Tibial artery (tissue), 4 donors: ENCODE data around the gene PARP15.

Experiments used
- DNase-seq, 2 donors: peaks; one replicate each; pipeline ENCODE4 v3.0.0-alpha.2; 2019
- H3K27ac ChIP-seq, 2 donors: fragments of 200-600 bp; sonication (generic) in 1 of 2; 1 replicate in 1 of 2; 2 replicates in 1 of 2; pipeline ENCODE4 v1.5.1; 2018 to 2019; ENCODE audit warnings: mild to moderate bottlenecking in 1 of 2
- H3K27me3 ChIP-seq, 2 donors: fragments of 200-600 bp; sonication (generic) in 1 of 2; one replicate each; pipeline versions ENCODE4 v1.5.1 to v1.6.0; 2016 to 2019
- H3K36me3 ChIP-seq, 3 donors: fragments of 200-600 bp; sonication (generic) in 2 of 3; one replicate each; pipeline ENCODE4 v1.5.1; 2016 to 2019; ENCODE audit warnings: mild to moderate bottlenecking in 2 of 3
- H3K4me1 ChIP-seq, 4 donors: fragments of 200-600 bp; sonication (generic) in 2 of 4; 1 replicate in 3 of 4; 2 replicates in 1 of 4; pipeline ENCODE4 v1.5.1; 2016 to 2019
- H3K4me3 ChIP-seq, 2 donors: fragments of 200-600 bp; sonication (generic) in 1 of 2; 1 replicate in 1 of 2; 2 replicates in 1 of 2; pipeline ENCODE4 v1.5.1; 2018 to 2019; ENCODE audit warnings: mild to moderate bottlenecking in 2 of 2
- H3K9me3 ChIP-seq, 3 donors: fragments of 200-600 bp; sonication (generic) in 1 of 3; one replicate each; pipeline ENCODE4 v1.5.1; 2016 to 2019
- intact Hi-C: fragments of 100-400 bp; cut with DNase I; formaldehyde crosslinking; loops from one replicate; pipeline ENCODE4 v1.15.0; 2023; ENCODE audit warnings: low total_unique reads
- TF ChIP-seq, protein P1 (sequence below), 2 experiments: fragments of 200-600 bp in 1 of 2; fragments of 450-650 bp in 1 of 2; IDR thresholded peaks; one replicate each; pipeline ENCODE4 v1.5.1; 2017 to 2019; ENCODE audit warnings: antibody characterized with exemption in 2 of 2, mild to moderate bottlenecking in 1 of 2, moderate library complexity in 1 of 2

PARP15 gene

DNA sequence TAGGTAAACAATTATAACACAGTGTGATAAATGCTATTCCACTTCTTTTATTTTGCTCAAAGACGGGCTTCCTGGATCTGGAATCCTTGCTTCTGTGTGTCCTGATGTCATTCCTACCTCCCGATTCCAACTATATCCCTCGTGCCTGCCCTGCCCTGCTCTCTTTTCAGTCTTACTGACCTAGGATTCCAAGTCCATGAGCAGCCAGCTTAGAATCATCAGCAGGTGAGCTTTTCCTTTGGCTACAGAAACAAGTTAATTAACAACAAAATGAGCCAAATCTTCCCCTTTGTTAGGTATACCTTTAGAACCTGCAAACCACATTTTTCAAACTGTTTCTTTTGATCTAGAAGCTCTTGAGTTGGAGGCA, 40.8 kb upstream of the PARP15 start:
- DNase-seq, result no peak
- Histone ChIP-seq H3K27me3 (no peaks in the 10 kb centered on the region), H3K27ac (no peak overlapping the region), H3K4me1 (no peaks in the 10 kb centered on the region), H3K36me3 (peaks cover 60 to 75% (median 64%) of the 10 kb centered on the region in 3 donors), H3K9me3 (no peaks in the 10 kb centered on the region), H3K4me3 (no peak overlapping the region)
- TF ChIP-seq, protein P1, sequence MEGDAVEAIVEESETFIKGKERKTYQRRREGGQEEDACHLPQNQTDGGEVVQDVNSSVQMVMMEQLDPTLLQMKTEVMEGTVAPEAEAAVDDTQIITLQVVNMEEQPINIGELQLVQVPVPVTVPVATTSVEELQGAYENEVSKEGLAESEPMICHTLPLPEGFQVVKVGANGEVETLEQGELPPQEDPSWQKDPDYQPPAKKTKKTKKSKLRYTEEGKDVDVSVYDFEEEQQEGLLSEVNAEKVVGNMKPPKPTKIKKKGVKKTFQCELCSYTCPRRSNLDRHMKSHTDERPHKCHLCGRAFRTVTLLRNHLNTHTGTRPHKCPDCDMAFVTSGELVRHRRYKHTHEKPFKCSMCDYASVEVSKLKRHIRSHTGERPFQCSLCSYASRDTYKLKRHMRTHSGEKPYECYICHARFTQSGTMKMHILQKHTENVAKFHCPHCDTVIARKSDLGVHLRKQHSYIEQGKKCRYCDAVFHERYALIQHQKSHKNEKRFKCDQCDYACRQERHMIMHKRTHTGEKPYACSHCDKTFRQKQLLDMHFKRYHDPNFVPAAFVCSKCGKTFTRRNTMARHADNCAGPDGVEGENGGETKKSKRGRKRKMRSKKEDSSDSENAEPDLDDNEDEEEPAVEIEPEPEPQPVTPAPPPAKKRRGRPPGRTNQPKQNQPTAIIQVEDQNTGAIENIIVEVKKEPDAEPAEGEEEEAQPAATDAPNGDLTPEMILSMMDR (IDR thresholded peaks at IDR 0.05), result no peak
- intact Hi-C loops, result no loop called here

GRCh38 chr3:122538956-122539490, 38.4 kb upstream of the PARP15 start:
- intact Hi-C loops, result no loop called here
- H3K27me3 ChIP-seq, result no peaks in the 10 kb centered on the region
- peaks cover 44 to 64% (median 50%) of the 10 kb centered on the region in 3 donors for H3K36me3 ChIP-seq
- TF ChIP-seq, protein P1 (IDR thresholded peaks at IDR 0.05), result no peak
- H3K4me3 ChIP-seq, result no peak overlapping the region
- H3K4me1 ChIP-seq, result no peaks in the 10 kb centered on the region
- no peaks in the 10 kb centered on the region for H3K9me3 ChIP-seq
- H3K27ac ChIP-seq, result no peak overlapping the region
- no peak for DNase-seq

DNA sequence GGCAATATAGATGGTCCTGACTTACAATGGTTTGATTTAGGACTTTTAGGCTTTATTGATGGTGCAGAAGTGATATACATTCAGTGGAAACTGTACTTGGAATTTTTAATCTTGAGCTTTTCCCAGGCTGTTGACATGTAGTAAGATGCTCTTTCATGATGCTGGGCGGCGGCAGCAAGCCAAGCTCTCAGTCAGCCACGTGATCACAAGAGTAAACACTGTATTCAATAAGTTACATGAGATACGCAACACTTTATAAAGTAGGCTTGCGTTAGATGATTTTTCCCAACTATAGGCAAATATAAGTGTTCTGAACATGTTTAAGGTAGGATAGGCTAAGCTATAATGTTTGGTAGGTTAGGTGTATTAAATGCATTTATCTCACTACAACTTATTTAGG, 31.3 kb upstream of the PARP15 start:
- no peak overlapping the region for H3K27ac ChIP-seq
- TF ChIP-seq, protein P1 (IDR thresholded peaks at IDR 0.05), result no peak
- no peaks in the 10 kb centered on the region for H3K4me1 ChIP-seq
- H3K9me3 ChIP-seq, result no peaks in the 10 kb centered on the region
- no peak overlapping the region for H3K4me3 ChIP-seq
- intact Hi-C loops, result no loop called here
- no peak for DNase-seq
- peaks cover 35 to 85% (median 74%) of the 10 kb centered on the region in 3 donors for H3K36me3 ChIP-seq
- H3K27me3 ChIP-seq, result no peaks in the 10 kb centered on the region

GRCh38 chr3:122548076-122548475, 29.4 kb upstream of the PARP15 start:
- TF ChIP-seq, protein P1 (IDR thresholded peaks at IDR 0.05), result no peak
- intact Hi-C loops, result no loop called here
- peaks cover 42 to 89% (median 84%) of the 10 kb centered on the region in 3 donors for H3K36me3 ChIP-seq

GRCh38 chr3:122548619-122549018, 28.8 kb upstream of the PARP15 start:
- Histone ChIP-seq H3K4me3 (no peak overlapping the region), H3K36me3 (peaks cover 42 to 90% (median 80%) of the 10 kb centered on the region in 3 donors), H3K27me3 (no peaks in the 10 kb centered on the region), H3K4me1 (no peaks in the 10 kb centered on the region), H3K27ac (no peak overlapping the region), H3K9me3 (no peaks in the 10 kb centered on the region)
- TF ChIP-seq, protein P1 (IDR thresholded peaks at IDR 0.05), result no peak
- no peak for DNase-seq
- intact Hi-C loops, result no loop called here

More at GRCh38 chr3:122548076-122548475, 29.4 kb upstream of the PARP15 start:
- Histone ChIP-seq H3K9me3 (no peaks in the 10 kb centered on the region), H3K27ac (no peak overlapping the region), H3K4me3 (no peak overlapping the region), H3K27me3 (no peaks in the 10 kb centered on the region), H3K4me1 (no peaks in the 10 kb centered on the region)
- DNase-seq, result no peak

DNA sequence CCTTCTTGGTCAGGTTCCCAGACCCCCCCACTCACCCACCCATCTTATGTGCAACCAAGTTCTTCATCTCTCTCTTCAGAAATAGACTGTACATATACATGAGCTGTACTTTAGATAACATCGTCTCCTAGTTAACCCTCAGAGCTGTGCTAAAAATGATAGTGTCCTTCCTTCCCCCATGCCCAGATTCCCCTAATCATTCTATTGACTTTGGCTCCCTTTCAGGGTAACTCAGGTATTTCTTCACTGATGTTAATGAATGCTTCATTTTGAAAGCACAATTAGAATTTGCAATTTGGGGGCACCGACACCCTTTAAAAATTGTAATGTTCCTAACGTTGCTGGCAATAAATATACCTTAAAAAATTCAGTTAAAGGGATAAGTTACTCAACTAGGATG, 24.3 kb upstream of the PARP15 start:
- Histone ChIP-seq H3K27me3 (no peaks in the 10 kb centered on the region), H3K27ac (no peak overlapping the region), H3K4me3 (no peak overlapping the region), H3K9me3 (no peaks in the 10 kb centered on the region), H3K36me3 (peaks cover 52 to 93% (median 82%) of the 10 kb centered on the region in 3 donors), H3K4me1 (no peaks in the 10 kb centered on the region)
- TF ChIP-seq, protein P1 (IDR thresholded peaks at IDR 0.05), result no peak
- no peak for DNase-seq
- intact Hi-C loops, result no loop called here
